ENCODE measurements around the gene SKIC8. TPM values are rescaled to one million over a fixed set of nuclear protein-coding genes. Genes with fewer than 3 reads are reported as not detected.

Gene SKIC8
- total RNA-seq, 1 donor from 2014 or later: 46.0 TPM

GRCh38 chr15:78236491-78236890 lies 62.9 kb downstream of the SKIC8 start:
- intact Hi-C loops (cut with micrococcal nuclease): no loop called here
- CTCF ChIA-PET: interaction anchor here (0.9 to 1.0 kb wide), 2 partner anchors 41 to 128 kb away, joined by 3 read pairs; no protein-coding TSS in a partner anchor

DNA sequence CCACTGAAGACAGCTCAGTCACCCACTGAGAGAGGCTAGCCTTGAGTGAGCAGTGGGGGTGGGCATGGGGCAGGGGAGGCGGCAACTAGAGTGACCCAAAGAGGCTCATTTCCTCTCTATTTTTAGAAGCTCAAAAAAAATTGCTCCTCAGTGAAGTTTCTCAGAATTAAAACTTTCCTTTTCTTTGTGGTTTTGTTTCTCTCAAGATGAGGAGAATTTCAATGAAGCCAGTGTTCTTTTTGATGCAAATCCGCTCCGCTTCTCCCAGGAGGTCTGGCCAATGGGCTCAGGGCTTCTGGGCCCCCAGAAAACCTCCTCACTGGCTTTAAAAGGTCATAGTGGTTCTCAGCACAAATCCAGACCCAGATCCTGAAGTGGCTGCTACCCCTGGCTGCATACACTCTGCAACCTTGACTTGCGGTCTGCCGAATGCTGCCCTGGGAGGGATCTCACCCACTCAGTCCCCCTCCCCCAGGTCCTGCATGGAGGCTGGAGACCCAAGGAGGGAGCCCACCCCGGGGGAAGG lies 64.8 kb downstream of the SKIC8 start, which contains the start of gene ACSBG1:
ACSBG1 (minus strand) TSS at position 51 of the 526 bp plus-strand sequence. CDS start 64 bp downstream, outside the sequence.
- Mint-ChIP-seq H3K9me3 (no peaks in the 10 kb centered on the region), H3K36me3 (ENCODE audit: low read depth) (no peaks in the 10 kb centered on the region), H3K4me3 (no peak within 1 kb of the TSS), H3K4me1 (no peaks in the 10 kb centered on the region), H3K27me3 (peaks cover 15% of the 10 kb centered on the region), H3K27ac (no peak within 1 kb of the TSS)
- DNase-seq: no peak
- intact Hi-C loops (cut with micrococcal nuclease): no loop called here
- POLR2A ChIA-PET: no interaction called here
- no peak for TF ChIP-seq CTCF (IDR thresholded peaks at IDR 0.05)
- ATAC-seq (ENCODE audit: low read depth): no peak
- CTCF ChIA-PET: no interaction called here

More at GRCh38 chr15:78236491-78236890, 62.9 kb downstream of the SKIC8 start:
- DNase-seq (no peak), ATAC-seq (ENCODE audit: low read depth) (no peak)
- H3K36me3 Mint-ChIP-seq (ENCODE audit: low read depth): no peaks in the 10 kb centered on the region
- H3K27me3 Mint-ChIP-seq: peaks cover 13% of the 10 kb centered on the region
- H3K4me1 Mint-ChIP-seq: peaks cover 2% of the 10 kb centered on the region
- H3K9me3 Mint-ChIP-seq: no peaks in the 10 kb centered on the region
- POLR2A ChIA-PET: no interaction called here
- no peak overlapping the region for H3K27ac Mint-ChIP-seq
- no peak overlapping the region for H3K4me3 Mint-ChIP-seq
- no peak for TF ChIP-seq CTCF (IDR thresholded peaks at IDR 0.05)

DNA sequence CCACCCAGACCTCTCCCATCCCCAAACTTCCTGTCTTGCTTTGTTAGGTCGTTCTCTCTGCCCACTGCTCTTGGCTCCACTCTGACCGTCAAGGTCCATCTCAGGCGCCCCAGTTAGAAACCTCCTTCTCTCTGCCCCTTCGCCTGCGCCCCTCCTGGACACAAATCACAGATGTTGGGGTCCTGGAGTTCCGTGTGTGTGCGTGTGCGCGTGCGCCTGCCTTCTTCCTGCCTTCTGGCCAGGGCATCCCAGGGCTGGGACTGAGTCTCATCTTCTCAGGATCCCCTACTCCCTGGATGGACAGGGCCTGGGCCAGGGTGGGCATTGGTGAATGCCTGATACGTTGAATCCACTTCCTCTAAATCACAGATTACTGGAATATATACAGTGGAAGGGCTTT lies 65.9 kb downstream of the SKIC8 start:
- Mint-ChIP-seq H3K36me3 (ENCODE audit: low read depth) (no peaks in the 10 kb centered on the region), H3K4me1 (no peaks in the 10 kb centered on the region), H3K27ac (no peak overlapping the region), H3K4me3 (no peak overlapping the region), H3K27me3 (peaks cover 15% of the 10 kb centered on the region), H3K9me3 (no peaks in the 10 kb centered on the region)
- POLR2A ChIA-PET: no interaction called here
- DNase-seq (no peak), ATAC-seq (ENCODE audit: low read depth) (no peak)
- intact Hi-C loops (cut with micrococcal nuclease): no loop called here
- no peak for TF ChIP-seq CTCF (IDR thresholded peaks at IDR 0.05)
- CTCF ChIA-PET: no interaction called here

Other genes starting within 250 kb of the SKIC8 start
- 12.9 and 13.7 TPM in 2 replicates for gene TBC1D2B, start 221.9 kb downstream of the SKIC8 start, total RNA-seq
- gene SH2D7, start 207.0 kb downstream of the SKIC8 start, total RNA-seq: not detected in 2 replicates
- gene CIB2, start 168.2 kb downstream of the SKIC8 start, total RNA-seq: 3.5 and 3.7 TPM in 2 replicates
- 111 and 124 TPM in 2 replicates for gene IDH3A, start 150.2 kb downstream of the SKIC8 start, total RNA-seq
- gene ACSBG1, start 65.0 kb downstream of the SKIC8 start, total RNA-seq: 0.07 and 0.15 TPM in 2 replicates
- 18.8 and 22.3 TPM in 2 replicates for gene DNAJA4, start 35.0 kb downstream of the SKIC8 start, total RNA-seq
- gene CRABP1, start 40.7 kb upstream of the SKIC8 start, total RNA-seq: not detected in 2 replicates
- gene IREB2, start 138.6 kb upstream of the SKIC8 start, total RNA-seq: 69.9 and 75.9 TPM in 2 replicates
- 0.10 and 0.53 TPM in 2 replicates for gene HYKK, start 208.0 kb upstream of the SKIC8 start, total RNA-seq
- 178 and 182 TPM in 2 replicates for gene PSMA4, start 240.8 kb upstream of the SKIC8 start, total RNA-seq

All from activated B cell treated with CpG ODN at 0.5 μM for 24 hours (primary cell).